ENCODE results near the gene ZNF888. TPM values are rescaled to one million over a fixed set of nuclear protein-coding genes. Genes with fewer than 3 reads are reported as not detected.

Gene ZNF888
- total RNA-seq (2014; rRNA removed; shearing (Covaris generic)) (7.4 and 8.5 TPM in 2 replicates), total RNA-seq (2022) (9.0 and 11.3 TPM in 2 replicates), Bru-seq, nascent RNA (percentile 74 among the genes with signal in this experiment), BruChase-seq, experiment 1, labeled RNA remaining after a 6-hour chase (percentile 83 among the genes with signal in this experiment), BruChase-seq, experiment 2, labeled RNA remaining after a 2-hour chase (percentile 93 among the genes with signal in this experiment)
- long read RNA-seq, result 0 reads

- Histone ChIP-seq H3K79me2 (ENCODE audit: insufficient read depth, low read depth, low read length) (peaks cover 9% of the 10 kb centered on the region; the same call in 1 of the 2 replicates), H3K9me3 (ENCODE audit: low read length) (no peaks in the 10 kb centered on the region), H3K4me3 (ENCODE audit: low read depth, low read length, poor library complexity, severe bottlenecking) (peak within 1 kb of the TSS; percentile 78), H3K36me3 (ENCODE audit: insufficient read depth, low read length) (peaks cover 19% of the 10 kb centered on the region), H3K27ac (ENCODE audit: low read depth, low read length, poor library complexity, severe bottlenecking) (peak within 1 kb of the TSS; percentile 54), H3K9me2 (ENCODE audit: insufficient read depth, low read length) (no peaks in the 10 kb centered on the region), H4K20me1 (ENCODE audit: insufficient read depth, low read length) (no peaks in the 10 kb centered on the region), H3K4me2 (ENCODE audit: low read length) (peak within 1 kb of the TSS; percentile 65), H2AFZ (ENCODE audit: low read length) (peak within 1 kb of the TSS; percentile 84; the same call in 1 of the 2 replicates), H3K4me1 (ENCODE audit: insufficient read depth, low read length, poor library complexity, severe bottlenecking) (peaks cover 18% of the 10 kb centered on the region)
- intact Hi-C loops (cut with micrococcal nuclease; ENCODE audit: unreplicated experiment), result no loop called here
- ChIA-PET CTCF (ENCODE audit: unreplicated experiment) (no interaction called here), POLR2A (interaction anchor here (0.6 kb wide), 1 partner anchor 610 kb away, joined by 4 read pairs; no protein-coding TSS in a partner anchor)
- TF ChIP-seq EZH2phosphoT487 (IDR thresholded peaks at IDR 0.05; ENCODE audit: borderline replicate concordance, low read depth, low read length), result no peak
- TF ChIP-seq, protein P1, sequence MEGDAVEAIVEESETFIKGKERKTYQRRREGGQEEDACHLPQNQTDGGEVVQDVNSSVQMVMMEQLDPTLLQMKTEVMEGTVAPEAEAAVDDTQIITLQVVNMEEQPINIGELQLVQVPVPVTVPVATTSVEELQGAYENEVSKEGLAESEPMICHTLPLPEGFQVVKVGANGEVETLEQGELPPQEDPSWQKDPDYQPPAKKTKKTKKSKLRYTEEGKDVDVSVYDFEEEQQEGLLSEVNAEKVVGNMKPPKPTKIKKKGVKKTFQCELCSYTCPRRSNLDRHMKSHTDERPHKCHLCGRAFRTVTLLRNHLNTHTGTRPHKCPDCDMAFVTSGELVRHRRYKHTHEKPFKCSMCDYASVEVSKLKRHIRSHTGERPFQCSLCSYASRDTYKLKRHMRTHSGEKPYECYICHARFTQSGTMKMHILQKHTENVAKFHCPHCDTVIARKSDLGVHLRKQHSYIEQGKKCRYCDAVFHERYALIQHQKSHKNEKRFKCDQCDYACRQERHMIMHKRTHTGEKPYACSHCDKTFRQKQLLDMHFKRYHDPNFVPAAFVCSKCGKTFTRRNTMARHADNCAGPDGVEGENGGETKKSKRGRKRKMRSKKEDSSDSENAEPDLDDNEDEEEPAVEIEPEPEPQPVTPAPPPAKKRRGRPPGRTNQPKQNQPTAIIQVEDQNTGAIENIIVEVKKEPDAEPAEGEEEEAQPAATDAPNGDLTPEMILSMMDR (conservative IDR thresholded peaks at IDR 0.05; ENCODE audit: low read length), result no peak
- TSS peak; percentile 79 for BruUV-seq (replicated peaks)
- DNase-seq (ENCODE audit: low spot score), result peak; percentile 88
These were observed at the start of gene ZNF888 for GRCh38 chr19:52922841-52923777. Gene ZNF888 (minus strand): TSS chr19:52923428. CDS start chr19:52917873, 5,555 bp downstream.

- TF ChIP-seq, protein P1 (conservative IDR thresholded peaks at IDR 0.05; ENCODE audit: low read length), result no peak
- TF ChIP-seq EZH2phosphoT487 (IDR thresholded peaks at IDR 0.05; ENCODE audit: borderline replicate concordance, low read depth, low read length), result no peak
- Histone ChIP-seq H2AFZ (ENCODE audit: low read length) (no peak overlapping the region), H3K4me1 (ENCODE audit: insufficient read depth, low read length, poor library complexity, severe bottlenecking) (peaks cover 8% of the 10 kb centered on the region), H4K20me1 (ENCODE audit: insufficient read depth, low read length) (no peaks in the 10 kb centered on the region), H3K27ac (ENCODE audit: low read depth, low read length, poor library complexity, severe bottlenecking) (no peak overlapping the region), H3K4me2 (ENCODE audit: low read length) (no peak overlapping the region), H3K9me2 (ENCODE audit: insufficient read depth, low read length) (no peaks in the 10 kb centered on the region), H3K79me2 (ENCODE audit: insufficient read depth, low read depth, low read length) (no peaks in the 10 kb centered on the region), H3K4me3 (ENCODE audit: low read depth, low read length, poor library complexity, severe bottlenecking) (no peak overlapping the region), H3K9me3 (ENCODE audit: low read length) (peaks cover 20% of the 10 kb centered on the region; the same call in 1 of the 2 replicates), H3K36me3 (ENCODE audit: insufficient read depth, low read length) (no peaks in the 10 kb centered on the region)
- no TSS peak for BruUV-seq (replicated peaks)
- ChIA-PET POLR2A (no interaction called here), CTCF (ENCODE audit: unreplicated experiment) (no interaction called here)
- DNase-seq (ENCODE audit: low spot score), result no peak
- intact Hi-C loops (cut with micrococcal nuclease; ENCODE audit: unreplicated experiment), result no loop called here
These were observed 44.5 kb upstream of the ZNF888 start for GRCh38 chr19:52967772-52968171.

All from OCI-LY7 (cell line).